HCT116 (cell line): ENCODE data around the gene GNB1.
"Not testable (repeated sequence)": the region's sequence is repeated elsewhere in the genome, so short reads cannot be mapped to it uniquely, and the experiment has no call there.

Experiments used
- POLR2A ChIP-seq: IDR thresholded peaks from 2 replicates; pipeline ENCODE4 v1.7.0; 2011; ENCODE audit warnings: borderline replicate concordance; ENCODE audit not compliant: insufficient read depth, insufficient read length; ENCODE audit errors: extremely low read depth
- POLR2AphosphoS5 ChIP-seq: IDR thresholded peaks from 2 replicates; pipeline ENCODE4 v1.6.1; 2011; ENCODE audit warnings: mild to moderate bottlenecking, low read depth, low read length, moderate library complexity
- SP1 ChIP-seq: IDR thresholded peaks from 2 replicates; pipeline ENCODE4 v1.6.1; 2012; ENCODE audit warnings: low read depth
- ZNF274 ChIP-seq: fragments of 200-500 bp; sonication (Bioruptor generic); IDR thresholded peaks from 2 replicates; pipeline ENCODE4 v1.6.1; 2014; ENCODE audit warnings: mild to moderate bottlenecking, low read depth, low read length, inconsistent platforms

- TF ChIP-seq POLR2AphosphoS5, POLR2A, ZNF274, SP1: not testable (repeated sequence)
These were observed 148.4 kb downstream of the GNB1 start for GRCh38 chr1:1742529-1742928.
